ENCODE data around the gene RNF39. TPM values are rescaled to one million over a fixed set of nuclear protein-coding genes. Genes with fewer than 3 reads are reported as not detected.

RNF39 gene
- total RNA-seq, 1 donor from 2014 or later: 0.65 TPM

Other genes with a start within 250 kb of the RNF39 start
- not detected for gene HLA-G, start 247.9 kb downstream of the RNF39 start, total RNA-seq
- gene HLA-A, start 133.2 kb downstream of the RNF39 start, total RNA-seq: 304 TPM
- gene POLR1H, start 14.5 kb downstream of the RNF39 start, total RNA-seq: 33.2 TPM
- 76.0 TPM for gene PPP1R11, start 8.6 kb downstream of the RNF39 start, total RNA-seq
- gene TRIM31, start 37.3 kb upstream of the RNF39 start, total RNA-seq: 0.78 TPM
- gene TRIM40, start 60.4 kb upstream of the RNF39 start, total RNA-seq: not detected
- not detected for gene TRIM10, start 85.4 kb upstream of the RNF39 start, total RNA-seq
- not detected for gene TRIM15, start 87.8 kb upstream of the RNF39 start, total RNA-seq
- 61.4 TPM for gene TRIM26, start 137.6 kb upstream of the RNF39 start, total RNA-seq

All from ureter (tissue), 1 donor.